IMR-90 (cell line): ENCODE results near the gene PM20D1. TPM values are rescaled to one million over a fixed set of nuclear protein-coding genes. Genes with fewer than 3 reads are reported as not detected.

Source experiments
- ATAC-seq: fragments of 200-7000 bp; cut with Tn5 transposase; 2 replicates; pipeline ENCODE4 v1.9.1; 2020; ENCODE audit warnings: low read depth, mild to moderate bottlenecking, moderate library complexity
- BruUV-seq: library from RNA; stranded (reverse); fragments of 400-500 nt; replicated peaks from 2 replicates; lab custom pipeline; 2021; lab: Mats Ljungman, UMichigan
- CTCF ChIA-PET: fragments of 300-600 bp; formaldehyde crosslinking; extraction: SDS; loops from one replicate; lab custom pipeline; 2021; ENCODE audit warnings: antibody characterized with exemption; lab: Yijun Ruan, JAX
- POLR2A ChIA-PET: fragments of 300-600 bp; sonication (Branson Sonifier 250); formaldehyde crosslinking; loops from one replicate; lab custom pipeline; 2022; ENCODE audit warnings: antibody characterized with exemption; ENCODE audit not compliant: unreplicated experiment; lab: Charles Lee
- DNase-seq: peaks from one replicate; pipeline ENCODE4 v3.0.0; 2013
- H2AFZ ChIP-seq: replicated peaks from 2 replicates; pipeline ENCODE3; 2013; ENCODE audit warnings: low read length, mild to moderate bottlenecking; ENCODE audit not compliant: poor library complexity
- H2AK5ac ChIP-seq: 2 replicates; pipeline ENCODE4 v1.6.1; 2013; ENCODE audit warnings: low read depth, low read length, inconsistent platforms
- H2AK9ac ChIP-seq: replicated peaks from 2 replicates; pipeline ENCODE3; 2013; ENCODE audit warnings: mild to moderate bottlenecking, low read depth, low read length, moderate library complexity; ENCODE audit not compliant: poor library complexity
- H2BK120ac ChIP-seq: 2 replicates; pipeline ENCODE4 v1.6.1; 2013; ENCODE audit warnings: low read depth, low read length, inconsistent platforms
- H2BK15ac ChIP-seq: 3 replicates; pipeline ENCODE4 v1.6.1; 2013; ENCODE audit warnings: low read depth, low read length, inconsistent platforms
- H2BK20ac ChIP-seq: 2 replicates; pipeline ENCODE4 v1.6.1; 2013; ENCODE audit warnings: low read depth, mild to moderate bottlenecking, inconsistent platforms, low read length, moderate library complexity
- H2BK5ac ChIP-seq: 2 replicates; pipeline ENCODE4 v1.6.1; 2013; ENCODE audit warnings: mild to moderate bottlenecking, low read depth, low read length, inconsistent platforms; ENCODE audit not compliant: poor library complexity, severe bottlenecking
- H3K14ac ChIP-seq: replicated peaks from 2 replicates; pipeline ENCODE4 v1.6.1; 2013; ENCODE audit warnings: low read depth, low read length, inconsistent platforms
- H3K18ac ChIP-seq: 2 replicates; pipeline ENCODE4 v1.6.1; 2013; ENCODE audit warnings: low read depth, low read length, control low read depth
- H3K23ac ChIP-seq: 2 replicates; pipeline ENCODE4 v1.6.1; 2013; ENCODE audit warnings: low read depth, low read length, inconsistent platforms
- H3K27ac ChIP-seq: 2 replicates; pipeline ENCODE4 v1.5.1; 2013; ENCODE audit warnings: mild to moderate bottlenecking, control low read depth, low read length; ENCODE audit not compliant: insufficient read depth
- H3K27me3 ChIP-seq: 2 replicates; pipeline ENCODE4 v1.6.1; 2013; ENCODE audit warnings: low read length; ENCODE audit not compliant: control insufficient read depth, insufficient read depth
- H3K36me3 ChIP-seq: 2 replicates; pipeline ENCODE4 v1.6.1; 2013; ENCODE audit warnings: low read length, mixed read lengths; ENCODE audit not compliant: control insufficient read depth, insufficient read depth
- H3K4ac ChIP-seq: 2 replicates; pipeline ENCODE4 v1.6.1; 2013; ENCODE audit warnings: low read depth, low read length, inconsistent platforms
- H3K4me1 ChIP-seq: 2 replicates; pipeline ENCODE4 v1.6.1; 2013; ENCODE audit warnings: low read length, mixed read lengths; ENCODE audit not compliant: control insufficient read depth, insufficient read depth
- H3K4me2 ChIP-seq: 2 replicates; pipeline ENCODE4 v1.6.1; 2013; ENCODE audit warnings: low read depth, mild to moderate bottlenecking, control low read depth, low read length, moderate library complexity
- H3K4me3 ChIP-seq: 2 replicates; pipeline ENCODE4 v1.5.1; 2013; ENCODE audit warnings: low read depth, mild to moderate bottlenecking, control low read depth, low read length, moderate library complexity; ENCODE audit not compliant: insufficient read depth
- H3K56ac ChIP-seq: 2 replicates; pipeline ENCODE4 v1.6.1; 2013; ENCODE audit warnings: low read length, inconsistent platforms; ENCODE audit not compliant: insufficient read depth; ENCODE audit errors: extremely low read depth
- H3K79me1 ChIP-seq, 2 experiments: 2 replicates each; pipeline ENCODE4 v1.6.1; 2013; ENCODE audit warnings: low read length in 2 of 2, inconsistent platforms in 1 of 2, low read depth in 1 of 2
- H3K9ac ChIP-seq: 2 replicates; pipeline ENCODE4 v1.6.1; 2013; ENCODE audit warnings: low read depth, low read length, control low read depth
- H3K9me1 ChIP-seq: 2 replicates; pipeline ENCODE4 v1.6.1; 2013; ENCODE audit warnings: low read length, inconsistent platforms; ENCODE audit not compliant: insufficient read depth
- H3K9me3 ChIP-seq: 2 replicates; pipeline ENCODE4 v1.6.1; 2013; ENCODE audit warnings: low read length; ENCODE audit not compliant: control insufficient read depth, insufficient read depth
- H4K20me1 ChIP-seq: 2 replicates; pipeline ENCODE4 v1.6.1; 2013; ENCODE audit warnings: low read length, inconsistent platforms; ENCODE audit not compliant: insufficient read depth
- H4K5ac ChIP-seq: 2 replicates; pipeline ENCODE4 v1.6.1; 2013; ENCODE audit warnings: mild to moderate bottlenecking, low read depth, low read length, control low read depth
- H4K8ac ChIP-seq, 2 experiments: 2 replicates each; pipeline ENCODE4 v1.6.1; 2013; ENCODE audit warnings: low read depth in 2 of 2, low read length in 2 of 2, control low read depth in 1 of 2, inconsistent platforms in 1 of 2
- H4K91ac ChIP-seq: 2 replicates; pipeline ENCODE4 v1.6.1; 2013; ENCODE audit warnings: low read depth, low read length, inconsistent platforms; ENCODE audit not compliant: insufficient read depth
- CEBPB ChIP-seq: IDR thresholded peaks from 2 replicates; pipeline ENCODE4 v1.6.1; 2012; ENCODE audit warnings: low read depth, low read length, improper control_type of control experiment
- MAZ ChIP-seq: IDR thresholded peaks from 2 replicates; pipeline ENCODE4 v1.6.1; 2012; ENCODE audit warnings: low read depth, mild to moderate bottlenecking, low read length, improper control_type of control experiment, moderate library complexity, borderline replicate concordance
- MXI1 ChIP-seq: IDR thresholded peaks from 2 replicates; pipeline ENCODE4 v1.6.1; 2012; ENCODE audit warnings: low read depth, mild to moderate bottlenecking, low read length, moderate library complexity, borderline replicate concordance
- NFE2L2 ChIP-seq: fragments of 150-350 bp; IDR thresholded peaks from 2 replicates; pipeline ENCODE4 v1.6.1; 2016; ENCODE audit warnings: low read depth, mild to moderate bottlenecking, low read length
- dilution Hi-C: fragments of 300-500 bp; cut with HindIII; formaldehyde crosslinking; loops from one replicate; pipeline ENCODE4 v1.14.3; 2018; ENCODE audit warnings: low sequenced_read_pairs; ENCODE audit not compliant: unreplicated experiment
- in situ Hi-C: fragments of 300-500 bp; cut with MboI; formaldehyde crosslinking; loops from 3 replicates; pipeline ENCODE4 v1.14.3; 2019; ENCODE audit warnings: low sequenced_read_pairs, inconsistent platforms, mixed read lengths
- intact Hi-C: fragments of 100-400 bp; cut with micrococcal nuclease; formaldehyde crosslinking; loops from 2 replicates; pipeline ENCODE4 v1.10.0; 2022
- polyA plus RNA-seq, 3 experiments: library from polyadenylated mRNA; depleted of rRNA; stranded (reverse); fragments of >200 nt; gene quantifications; 2 replicates each; pipeline ENCODE4 v1.2.3, GENCODE V29; 2012; ENCODE audit warnings: low replicate concordance in 1 of 3
- total RNA-seq: library from RNA; depleted of rRNA; stranded (reverse); fragments of >200 nt; gene quantifications from 2 replicates; pipeline ENCODE4 v1.2.3, GENCODE V29; 2012
- TF ChIP-seq, protein P1 (sequence below): conservative IDR thresholded peaks from 2 replicates; pipeline ENCODE4 v1.5.1; 2012; ENCODE audit warnings: mild to moderate bottlenecking, low read depth, low read length, improper control_type of control experiment
- TF ChIP-seq, protein P2 (sequence below): fragments of 150-350 bp; IDR thresholded peaks from 2 replicates; pipeline ENCODE4 v1.6.1; 2017; ENCODE audit warnings: mild to moderate bottlenecking, antibody characterized with exemption, low read length, low read depth

Gene PM20D1
- total and polyA plus RNA-seq, 2 of the 4 experiments (the other 2 are of a cell fraction): not detected

DNA sequence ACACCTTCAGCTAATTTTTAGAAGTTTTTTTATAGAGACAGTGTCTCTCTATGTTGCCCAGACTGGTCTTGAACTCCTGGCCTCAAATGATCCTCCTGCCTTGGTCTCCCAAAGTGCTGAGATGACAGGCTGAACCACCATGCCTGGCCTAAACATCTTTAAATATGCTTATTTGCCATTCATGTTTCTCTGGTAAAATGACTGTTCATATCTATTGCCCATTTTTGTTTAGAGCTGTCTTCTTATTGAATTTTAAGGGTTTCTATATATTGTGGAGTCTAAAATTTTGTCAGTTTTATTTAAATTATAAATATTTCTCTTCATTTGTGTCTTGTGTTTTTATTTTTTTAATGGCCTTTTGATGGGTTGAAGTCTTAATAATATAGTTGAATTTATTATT, 3.0 kb upstream of the PM20D1 start:
- H2BK15ac ChIP-seq: no peak overlapping the region
- dilution Hi-C loops (no loop called here), intact Hi-C loops (no loop called here), in situ Hi-C loops (no loop called here)
- DNase-seq (no peak), ATAC-seq (no peak)
- H2BK5ac ChIP-seq: no peak overlapping the region
- no peak overlapping the region for H4K8ac ChIP-seq
- no peak overlapping the region for H2BK20ac ChIP-seq
- no peak overlapping the region for H4K5ac ChIP-seq
- no peak overlapping the region for H2AK9ac ChIP-seq
- H2AK5ac ChIP-seq: no peak overlapping the region
- CTCF ChIA-PET: no interaction called here
- POLR2A ChIA-PET: no interaction called here
- no peaks in the 10 kb centered on the region for H3K79me1 ChIP-seq
- H3K9me3 ChIP-seq: peaks cover 3% of the 10 kb centered on the region
- no peak overlapping the region for H3K4ac ChIP-seq
- H4K91ac ChIP-seq: no peak overlapping the region
- H3K4me1 ChIP-seq: no peaks in the 10 kb centered on the region
- BruUV-seq: no TSS peak
- H3K27ac ChIP-seq: no peak overlapping the region
- no peaks in the 10 kb centered on the region for H3K9me1 ChIP-seq
- no peak overlapping the region for H3K4me3 ChIP-seq
- no peak overlapping the region for H2AFZ ChIP-seq
- no peaks in the 10 kb centered on the region for H4K20me1 ChIP-seq
- H3K18ac ChIP-seq: no peak overlapping the region
- H3K23ac ChIP-seq: no peak overlapping the region
- no peak overlapping the region for H3K14ac ChIP-seq
- no peak overlapping the region for H3K4me2 ChIP-seq
- no peak for TF ChIP-seq MXI1
- TF ChIP-seq, protein P1, sequence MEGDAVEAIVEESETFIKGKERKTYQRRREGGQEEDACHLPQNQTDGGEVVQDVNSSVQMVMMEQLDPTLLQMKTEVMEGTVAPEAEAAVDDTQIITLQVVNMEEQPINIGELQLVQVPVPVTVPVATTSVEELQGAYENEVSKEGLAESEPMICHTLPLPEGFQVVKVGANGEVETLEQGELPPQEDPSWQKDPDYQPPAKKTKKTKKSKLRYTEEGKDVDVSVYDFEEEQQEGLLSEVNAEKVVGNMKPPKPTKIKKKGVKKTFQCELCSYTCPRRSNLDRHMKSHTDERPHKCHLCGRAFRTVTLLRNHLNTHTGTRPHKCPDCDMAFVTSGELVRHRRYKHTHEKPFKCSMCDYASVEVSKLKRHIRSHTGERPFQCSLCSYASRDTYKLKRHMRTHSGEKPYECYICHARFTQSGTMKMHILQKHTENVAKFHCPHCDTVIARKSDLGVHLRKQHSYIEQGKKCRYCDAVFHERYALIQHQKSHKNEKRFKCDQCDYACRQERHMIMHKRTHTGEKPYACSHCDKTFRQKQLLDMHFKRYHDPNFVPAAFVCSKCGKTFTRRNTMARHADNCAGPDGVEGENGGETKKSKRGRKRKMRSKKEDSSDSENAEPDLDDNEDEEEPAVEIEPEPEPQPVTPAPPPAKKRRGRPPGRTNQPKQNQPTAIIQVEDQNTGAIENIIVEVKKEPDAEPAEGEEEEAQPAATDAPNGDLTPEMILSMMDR: no peak
- no peak for TF ChIP-seq CEBPB
- TF ChIP-seq, protein P2, sequence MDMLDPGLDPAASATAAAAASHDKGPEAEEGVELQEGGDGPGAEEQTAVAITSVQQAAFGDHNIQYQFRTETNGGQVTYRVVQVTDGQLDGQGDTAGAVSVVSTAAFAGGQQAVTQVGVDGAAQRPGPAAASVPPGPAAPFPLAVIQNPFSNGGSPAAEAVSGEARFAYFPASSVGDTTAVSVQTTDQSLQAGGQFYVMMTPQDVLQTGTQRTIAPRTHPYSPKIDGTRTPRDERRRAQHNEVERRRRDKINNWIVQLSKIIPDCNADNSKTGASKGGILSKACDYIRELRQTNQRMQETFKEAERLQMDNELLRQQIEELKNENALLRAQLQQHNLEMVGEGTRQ: no peak
- no peak for TF ChIP-seq NFE2L2
- TF ChIP-seq MAZ: no peak
- H3K27me3 ChIP-seq: peaks cover 22% of the 10 kb centered on the region
- no peak overlapping the region for H3K9ac ChIP-seq
- no peaks in the 10 kb centered on the region for H3K36me3 ChIP-seq
- H2BK120ac ChIP-seq: no peak overlapping the region
- H3K56ac ChIP-seq: no peak overlapping the region
